ENCODE data around the gene VAT1L.
"Not testable (repeated sequence)": the region's sequence is repeated elsewhere in the genome, so short reads cannot be mapped to it uniquely, and the experiment has no call there.

Gene VAT1L

DNA sequence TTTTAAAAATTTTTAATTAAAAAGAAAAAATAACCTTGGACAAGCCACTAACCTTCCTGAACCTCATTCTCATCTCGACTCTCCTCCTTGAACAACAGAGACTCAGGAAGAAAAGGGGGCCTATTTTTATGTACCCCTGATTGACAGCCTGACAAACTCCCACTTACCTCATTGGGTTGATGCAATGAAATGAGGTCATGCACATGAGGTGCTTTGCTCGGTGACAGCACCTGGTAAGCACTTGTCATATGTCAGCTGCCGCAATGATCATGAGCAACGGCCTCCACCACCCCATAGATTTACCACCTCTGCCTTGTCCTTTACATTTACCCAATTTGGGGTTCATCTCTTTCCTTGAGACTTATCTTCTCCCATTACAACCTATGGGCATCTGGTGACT is 167.9 kb downstream of the VAT1L start:
- DNase-seq (ENCODE audit: low read depth), result no peak

- DNase-seq (ENCODE audit: low read depth), result no peak
Observed at GRCh38 chr16:77960766-77961165, 172.4 kb downstream of the VAT1L start.

DNA sequence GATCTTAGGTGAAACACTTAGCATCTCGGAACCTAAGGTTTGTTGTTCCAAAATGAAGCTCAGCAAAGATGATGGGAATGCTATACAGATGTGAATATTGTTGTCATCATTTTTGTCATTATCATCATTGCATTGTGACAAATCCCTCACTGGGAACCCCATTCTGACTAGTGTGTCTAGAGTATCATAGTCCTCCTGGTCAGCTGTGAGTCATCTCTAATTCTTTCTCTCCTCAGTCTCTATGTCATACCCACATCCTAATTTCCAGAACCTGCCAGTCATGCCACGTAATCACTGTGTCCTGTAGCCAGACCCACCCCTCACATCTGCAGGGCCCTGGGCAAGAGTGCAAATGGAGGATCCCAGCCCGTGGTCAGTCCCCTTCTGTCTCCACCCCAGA is 173.4 kb downstream of the VAT1L start:
- peak; percentile 24 for DNase-seq (ENCODE audit: low read depth)

GRCh38 chr16:77962689-77963088 is 174.3 kb downstream of the VAT1L start:
- DNase-seq (ENCODE audit: low read depth), result no peak

GRCh38 chr16:77963185-77964044 is 175.1 kb downstream of the VAT1L start:
- DNase-seq (ENCODE audit: low read depth), result no peak

GRCh38 chr16:77965346-77965745 is 177.0 kb downstream of the VAT1L start:
- no peak for DNase-seq (ENCODE audit: low read depth)

- DNase-seq (ENCODE audit: low read depth), result no peak
Observed at GRCh38 chr16:77967054-77967904, 178.9 kb downstream of the VAT1L start.

- DNase-seq (ENCODE audit: low read depth), result no peak
Observed at GRCh38 chr16:77969861-77970260, 181.5 kb downstream of the VAT1L start.

DNA sequence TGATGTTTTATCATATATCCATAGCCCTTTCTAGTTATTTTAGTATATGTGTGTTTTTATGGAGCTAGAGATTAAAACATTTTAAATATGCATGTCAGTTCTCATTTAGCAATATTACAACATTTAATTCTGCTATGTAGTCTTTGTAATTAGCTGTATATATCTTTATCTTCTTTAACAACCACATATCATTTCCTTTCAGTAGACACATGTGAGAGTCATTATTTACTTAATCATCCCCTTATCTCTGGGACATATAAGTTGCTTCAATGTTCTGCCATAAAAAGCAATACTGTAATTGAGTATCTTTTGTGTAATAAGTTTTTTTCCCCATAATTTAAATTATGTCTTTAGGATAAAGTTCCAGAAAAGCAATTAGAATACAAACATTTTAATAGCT is 182.0 kb downstream of the VAT1L start:
- no peak for DNase-seq (ENCODE audit: low read depth)

DNA sequence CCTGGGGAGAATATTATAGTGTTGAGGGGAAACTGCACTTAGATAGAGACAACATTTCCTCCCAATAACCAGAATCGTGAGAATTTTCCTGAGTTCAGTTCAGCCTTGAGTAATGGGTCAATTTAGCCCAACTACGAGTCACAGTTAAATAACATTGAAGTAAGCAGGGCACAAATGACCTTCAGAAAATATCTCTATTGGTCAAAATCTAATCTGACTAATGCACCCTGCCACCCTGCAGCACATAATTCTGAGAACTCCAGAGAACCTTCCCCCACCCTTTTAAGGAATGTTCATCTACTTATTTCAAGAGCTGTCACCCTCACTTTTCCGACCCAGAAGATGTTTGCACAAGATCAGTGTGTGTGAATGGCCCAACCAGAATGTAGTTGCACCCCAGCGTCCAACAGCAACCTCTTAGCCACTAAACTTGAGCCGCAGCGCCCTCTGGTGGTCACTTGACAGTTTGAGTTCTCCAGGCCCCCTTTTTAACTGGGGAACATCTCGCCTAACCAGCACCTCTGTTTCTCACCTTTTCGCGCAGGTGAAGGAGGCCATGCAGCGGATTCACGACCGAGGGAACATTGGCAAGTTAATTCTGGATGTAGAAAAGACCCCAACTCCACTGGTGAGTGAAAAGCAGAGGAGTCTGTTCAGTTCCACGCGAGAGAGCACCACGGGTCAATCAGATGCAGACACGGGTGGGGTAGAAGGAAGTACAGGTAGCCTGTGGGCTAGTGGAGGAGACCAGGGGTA is 183.1 kb downstream of the VAT1L start:
- DNase-seq (ENCODE audit: low read depth), result peak; percentile 52

DNA sequence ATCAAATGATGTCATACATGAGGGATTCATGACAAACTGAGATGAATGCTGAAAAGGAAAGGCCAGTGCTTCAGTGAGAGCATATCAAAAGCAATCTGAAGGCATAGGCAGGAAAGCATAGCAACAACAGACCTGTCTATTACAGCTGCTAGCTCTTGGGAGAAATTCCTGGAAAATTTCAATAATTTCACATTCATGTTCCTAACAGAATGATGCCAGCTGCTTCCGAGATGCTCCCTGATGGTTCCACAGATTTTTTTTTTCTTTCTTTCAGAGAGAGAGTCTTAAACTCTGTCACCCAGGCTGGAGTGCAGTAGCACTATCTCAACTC is 183.7 kb downstream of the VAT1L start:
- no peak for DNase-seq (ENCODE audit: low read depth)

DNA sequence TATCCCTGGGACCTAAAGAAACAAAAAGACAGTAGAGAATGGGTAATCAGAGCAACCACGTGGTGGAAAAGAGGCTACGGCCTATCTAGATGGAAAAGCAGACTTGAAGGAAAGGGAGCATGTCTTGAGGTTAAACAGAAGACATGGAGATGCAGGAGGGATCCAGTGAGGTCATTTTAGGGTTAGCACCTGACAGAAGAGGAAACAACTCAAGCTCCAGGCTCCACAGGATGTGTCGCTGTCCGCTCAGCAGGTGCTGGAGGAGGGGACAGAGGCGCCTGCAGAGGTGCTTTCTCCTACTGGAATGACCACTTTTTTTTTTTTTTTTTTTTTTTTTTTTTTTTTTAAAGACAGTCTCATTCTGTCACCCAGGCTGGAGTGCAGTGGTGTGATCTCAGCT is 186.5 kb downstream of the VAT1L start:
- DNase-seq (ENCODE audit: low read depth), result no peak

GRCh38 chr16:77975942-77976341 is 187.6 kb downstream of the VAT1L start:
- no peak for DNase-seq (ENCODE audit: low read depth)

GRCh38 chr16:77977339-77977738 is 189.0 kb downstream of the VAT1L start:
- no peak for DNase-seq (ENCODE audit: low read depth)

GRCh38 chr16:77985111-77985510 is 196.7 kb downstream of the VAT1L start:
- DNase-seq (ENCODE audit: low read depth), result no peak

- DNase-seq (ENCODE audit: low read depth), result no peak
Observed at GRCh38 chr16:77986011-77986740, 197.8 kb downstream of the VAT1L start.

- no peak for DNase-seq (ENCODE audit: low read depth)
Observed at GRCh38 chr16:77987810-77988209, 199.4 kb downstream of the VAT1L start.

DNA sequence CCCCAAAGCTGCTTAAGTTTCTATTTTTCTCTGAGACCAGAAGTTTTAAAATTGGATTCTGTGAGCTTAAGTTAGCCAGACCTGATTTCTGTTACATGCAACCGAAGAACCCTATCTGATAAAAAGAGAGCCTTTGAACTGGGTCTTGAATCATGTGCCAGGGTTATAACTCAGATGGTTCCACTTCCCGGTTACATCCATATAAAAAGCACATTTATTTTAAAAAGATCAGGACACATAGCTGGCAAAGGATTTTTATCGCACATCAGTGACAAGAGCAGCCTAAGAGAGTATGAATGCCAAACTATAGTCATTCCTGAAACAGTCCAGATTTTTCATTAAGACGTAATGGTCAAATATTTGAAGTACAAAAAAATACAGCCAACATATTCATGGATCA is 201.5 kb downstream of the VAT1L start:
- DNase-seq (ENCODE audit: low read depth), result no peak

DNA sequence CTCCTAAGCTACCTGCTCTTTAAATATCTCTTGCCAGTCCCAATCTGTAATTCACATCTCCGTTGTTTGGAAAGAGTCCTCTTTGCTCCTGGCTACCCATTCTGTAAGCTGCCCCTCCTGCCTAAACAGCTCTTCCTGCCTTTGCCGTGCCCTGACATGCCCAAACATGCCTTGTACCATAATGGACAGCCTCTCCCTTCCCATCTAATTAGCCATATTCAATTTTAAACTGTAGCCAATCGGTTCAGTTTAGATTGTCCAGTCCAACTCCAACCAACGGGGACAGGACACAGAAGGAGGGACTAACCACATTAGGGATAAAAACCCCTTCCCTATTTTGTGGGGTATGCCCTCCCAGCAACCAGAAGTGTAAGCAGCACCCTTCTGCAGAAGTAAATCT is 203.3 kb downstream of the VAT1L start:
- no peak for DNase-seq (ENCODE audit: low read depth)

- not testable (repeated sequence) for DNase-seq (ENCODE audit: low read depth)
Observed at GRCh38 chr16:77992381-77992780, 204.0 kb downstream of the VAT1L start.

DNA sequence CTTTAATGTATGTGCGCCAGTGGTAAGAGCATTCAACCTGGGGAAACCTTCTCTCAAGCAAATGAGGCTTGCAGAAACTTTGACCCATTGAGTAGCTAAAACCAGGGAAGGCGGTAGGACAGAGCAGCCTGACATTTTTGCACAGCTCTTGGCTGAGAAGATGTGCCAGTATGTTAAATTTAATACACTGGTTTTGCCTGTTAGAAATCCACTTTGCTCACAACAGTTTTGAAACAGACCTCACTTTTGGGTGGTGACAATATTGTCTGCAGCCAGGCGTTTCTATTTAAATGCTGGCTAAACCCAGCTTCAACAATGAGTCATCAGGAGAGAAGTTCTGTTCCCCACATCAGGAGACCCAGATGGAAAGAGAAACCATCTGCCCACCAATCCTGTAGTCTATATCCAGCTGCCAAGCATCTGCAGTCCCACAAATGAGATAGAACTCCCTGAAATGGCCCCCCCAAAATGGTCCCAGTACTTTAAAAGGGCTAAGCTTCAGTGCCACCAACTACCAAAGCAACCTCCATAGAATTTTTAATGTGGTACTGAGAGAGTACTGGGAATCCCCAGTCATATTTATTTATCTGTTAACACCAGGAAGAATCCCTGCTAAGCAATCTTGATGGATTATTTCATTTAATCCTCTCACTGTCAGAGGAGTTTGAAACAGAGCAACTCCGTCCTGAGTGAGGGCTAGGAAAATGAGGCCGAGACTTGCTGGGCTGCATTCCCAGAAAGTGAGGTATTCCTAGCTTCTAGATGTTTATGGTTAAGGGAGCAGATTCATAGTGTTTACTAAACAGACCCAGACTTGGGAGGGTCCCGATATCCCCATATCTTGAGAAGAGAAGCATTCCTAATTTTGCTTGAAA is 205.0 kb downstream of the VAT1L start:
- DNase-seq (ENCODE audit: low read depth), result peak; percentile 58
